ENCODE data around the gene GABRG3. TPM values are rescaled to one million over a fixed set of nuclear protein-coding genes. Genes with fewer than 3 reads are reported as not detected.

The GABRG3 gene
- total and polyA plus RNA-seq, 10 of the 15 experiments (the other 5 are each of a cell fraction or from before 2014, with no cell fraction given), result 0.15 TPM; not detected in 9

DNA sequence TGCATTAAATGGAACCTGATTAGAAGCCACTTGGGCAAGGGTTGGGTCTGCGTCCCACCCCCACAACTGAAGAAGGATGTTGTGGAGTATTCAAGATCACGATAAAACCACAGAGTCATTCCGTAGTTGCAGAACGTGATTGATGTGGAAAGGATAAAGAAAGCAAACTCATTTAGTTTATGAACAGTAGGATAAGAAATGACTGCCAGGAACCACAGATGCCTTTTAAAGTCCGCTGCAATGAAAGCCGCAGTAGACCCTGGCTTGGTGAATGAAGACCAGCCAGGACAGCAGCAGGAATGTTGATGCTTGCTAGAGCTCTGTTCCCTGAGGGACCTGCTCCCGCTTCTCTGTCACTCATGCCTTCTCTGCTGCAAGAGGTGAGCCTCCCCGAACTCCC, 111.5 kb downstream of the GABRG3 start (continued):
- TF ChIP-seq, protein P1, sequence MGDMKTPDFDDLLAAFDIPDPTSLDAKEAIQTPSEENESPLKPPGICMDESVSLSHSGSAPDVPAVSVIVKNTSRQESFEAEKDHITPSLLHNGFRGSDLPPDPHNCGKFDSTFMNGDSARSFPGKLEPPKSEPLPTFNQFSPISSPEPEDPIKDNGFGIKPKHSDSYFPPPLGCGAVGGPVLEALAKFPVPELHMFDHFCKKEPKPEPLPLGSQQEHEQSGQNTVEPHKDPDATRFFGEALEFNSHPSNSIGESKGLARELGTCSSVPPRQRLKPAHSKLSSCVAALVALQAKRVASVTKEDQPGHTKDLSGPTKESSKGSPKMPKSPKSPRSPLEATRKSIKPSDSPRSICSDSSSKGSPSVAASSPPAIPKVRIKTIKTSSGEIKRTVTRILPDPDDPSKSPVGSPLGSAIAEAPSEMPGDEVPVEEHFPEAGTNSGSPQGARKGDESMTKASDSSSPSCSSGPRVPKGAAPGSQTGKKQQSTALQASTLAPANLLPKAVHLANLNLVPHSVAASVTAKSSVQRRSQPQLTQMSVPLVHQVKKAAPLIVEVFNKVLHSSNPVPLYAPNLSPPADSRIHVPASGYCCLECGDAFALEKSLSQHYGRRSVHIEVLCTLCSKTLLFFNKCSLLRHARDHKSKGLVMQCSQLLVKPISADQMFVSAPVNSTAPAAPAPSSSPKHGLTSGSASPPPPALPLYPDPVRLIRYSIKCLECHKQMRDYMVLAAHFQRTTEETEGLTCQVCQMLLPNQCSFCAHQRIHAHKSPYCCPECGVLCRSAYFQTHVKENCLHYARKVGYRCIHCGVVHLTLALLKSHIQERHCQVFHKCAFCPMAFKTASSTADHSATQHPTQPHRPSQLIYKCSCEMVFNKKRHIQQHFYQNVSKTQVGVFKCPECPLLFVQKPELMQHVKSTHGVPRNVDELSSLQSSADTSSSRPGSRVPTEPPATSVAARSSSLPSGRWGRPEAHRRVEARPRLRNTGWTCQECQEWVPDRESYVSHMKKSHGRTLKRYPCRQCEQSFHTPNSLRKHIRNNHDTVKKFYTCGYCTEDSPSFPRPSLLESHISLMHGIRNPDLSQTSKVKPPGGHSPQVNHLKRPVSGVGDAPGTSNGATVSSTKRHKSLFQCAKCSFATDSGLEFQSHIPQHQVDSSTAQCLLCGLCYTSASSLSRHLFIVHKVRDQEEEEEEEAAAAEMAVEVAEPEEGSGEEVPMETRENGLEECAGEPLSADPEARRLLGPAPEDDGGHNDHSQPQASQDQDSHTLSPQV (IDR thresholded peaks at IDR 0.05), result no peak
- TF ChIP-seq, protein P2, sequence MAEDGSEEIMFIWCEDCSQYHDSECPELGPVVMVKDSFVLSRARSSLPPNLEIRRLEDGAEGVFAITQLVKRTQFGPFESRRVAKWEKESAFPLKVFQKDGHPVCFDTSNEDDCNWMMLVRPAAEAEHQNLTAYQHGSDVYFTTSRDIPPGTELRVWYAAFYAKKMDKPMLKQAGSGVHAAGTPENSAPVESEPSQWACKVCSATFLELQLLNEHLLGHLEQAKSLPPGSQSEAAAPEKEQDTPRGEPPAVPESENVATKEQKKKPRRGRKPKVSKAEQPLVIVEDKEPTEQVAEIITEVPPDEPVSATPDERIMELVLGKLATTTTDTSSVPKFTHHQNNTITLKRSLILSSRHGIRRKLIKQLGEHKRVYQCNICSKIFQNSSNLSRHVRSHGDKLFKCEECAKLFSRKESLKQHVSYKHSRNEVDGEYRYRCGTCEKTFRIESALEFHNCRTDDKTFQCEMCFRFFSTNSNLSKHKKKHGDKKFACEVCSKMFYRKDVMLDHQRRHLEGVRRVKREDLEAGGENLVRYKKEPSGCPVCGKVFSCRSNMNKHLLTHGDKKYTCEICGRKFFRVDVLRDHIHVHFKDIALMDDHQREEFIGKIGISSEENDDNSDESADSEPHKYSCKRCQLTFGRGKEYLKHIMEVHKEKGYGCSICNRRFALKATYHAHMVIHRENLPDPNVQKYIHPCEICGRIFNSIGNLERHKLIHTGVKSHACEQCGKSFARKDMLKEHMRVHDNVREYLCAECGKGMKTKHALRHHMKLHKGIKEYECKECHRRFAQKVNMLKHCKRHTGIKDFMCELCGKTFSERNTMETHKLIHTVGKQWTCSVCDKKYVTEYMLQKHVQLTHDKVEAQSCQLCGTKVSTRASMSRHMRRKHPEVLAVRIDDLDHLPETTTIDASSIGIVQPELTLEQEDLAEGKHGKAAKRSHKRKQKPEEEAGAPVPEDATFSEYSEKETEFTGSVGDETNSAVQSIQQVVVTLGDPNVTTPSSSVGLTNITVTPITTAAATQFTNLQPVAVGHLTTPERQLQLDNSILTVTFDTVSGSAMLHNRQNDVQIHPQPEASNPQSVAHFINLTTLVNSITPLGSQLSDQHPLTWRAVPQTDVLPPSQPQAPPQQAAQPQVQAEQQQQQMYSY (CRISPR knock-in tag; IDR thresholded peaks at IDR 0.05), result no peak
- no peak for TF ChIP-seq HDAC2 (IDR thresholded peaks at IDR 0.05)
- no peak for TF ChIP-seq MTA3 (IDR thresholded peaks at IDR 0.05; ENCODE audit: borderline replicate concordance, low read length)
- no peak for TF ChIP-seq GABPA (IDR thresholded peaks at IDR 0.05; ENCODE audit: low read depth)
- TF ChIP-seq CBX3 (IDR thresholded peaks at IDR 0.05; ENCODE audit: borderline replicate concordance, low read depth), result no peak
- no peak for TF ChIP-seq HCFC1 (IDR thresholded peaks at IDR 0.05; ENCODE audit: low read length)
- TF ChIP-seq NBN (IDR thresholded peaks at IDR 0.05), result no peak
- TF ChIP-seq BHLHE40 (IDR thresholded peaks at IDR 0.05; ENCODE audit: borderline replicate concordance in 1 of 2, low read depth in 2 of 2, low read length in 1 of 2), result no peak
- TF ChIP-seq SMAD1 (IDR thresholded peaks at IDR 0.05; ENCODE audit: low read depth, partially characterized antibody), result no peak
- TF ChIP-seq ZBED1 (IDR thresholded peaks at IDR 0.05; ENCODE audit: borderline replicate concordance), result no peak
